ENCODE data around the gene TSC22D2. TPM values are rescaled to one million over a fixed set of nuclear protein-coding genes. Genes with fewer than 3 reads are reported as not detected.

TSC22D2 gene
- total and polyA plus RNA-seq, 11 donors, result 11.5 to 55.8 (median 22.6) TPM

DNA sequence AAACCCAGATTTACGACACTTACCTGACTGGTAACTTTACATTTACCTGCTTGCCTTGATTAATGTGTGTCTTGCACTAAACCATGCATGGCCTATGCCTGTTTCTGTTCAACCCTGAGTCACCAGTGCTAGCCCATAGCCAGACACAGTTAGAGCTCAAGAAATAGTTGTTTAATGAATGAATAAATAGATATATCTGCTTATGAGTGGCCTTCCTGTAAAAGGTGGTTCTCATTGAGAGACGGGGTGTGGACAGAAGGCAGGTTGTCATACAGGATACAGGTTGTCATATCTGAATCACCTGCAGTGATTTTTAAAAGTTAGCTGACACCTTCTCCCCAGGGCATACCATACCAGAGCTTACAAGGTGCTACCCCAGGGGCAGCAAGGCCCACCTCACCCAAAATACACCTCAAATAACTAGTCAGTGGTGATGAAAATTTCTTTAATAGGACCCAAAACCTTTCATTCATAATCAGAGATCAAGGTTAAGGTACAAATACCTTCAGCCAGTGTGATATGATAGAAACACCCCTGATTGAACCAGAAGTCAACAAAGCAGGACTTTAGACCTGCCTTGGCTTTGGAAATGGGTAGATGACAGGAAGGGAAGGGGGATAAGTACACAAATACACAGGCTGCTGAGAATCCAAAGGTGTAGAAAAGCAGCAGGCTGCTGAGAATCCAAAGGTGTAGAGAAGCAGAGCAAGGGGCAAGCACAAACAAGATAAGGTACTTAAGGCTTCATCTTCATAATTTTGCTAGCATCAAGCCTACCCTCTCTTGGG lies 45.4 kb upstream of the TSC22D2 start:
- H3K4me3 ChIP-seq, result no peak overlapping the region
- TF ChIP-seq, protein P1, sequence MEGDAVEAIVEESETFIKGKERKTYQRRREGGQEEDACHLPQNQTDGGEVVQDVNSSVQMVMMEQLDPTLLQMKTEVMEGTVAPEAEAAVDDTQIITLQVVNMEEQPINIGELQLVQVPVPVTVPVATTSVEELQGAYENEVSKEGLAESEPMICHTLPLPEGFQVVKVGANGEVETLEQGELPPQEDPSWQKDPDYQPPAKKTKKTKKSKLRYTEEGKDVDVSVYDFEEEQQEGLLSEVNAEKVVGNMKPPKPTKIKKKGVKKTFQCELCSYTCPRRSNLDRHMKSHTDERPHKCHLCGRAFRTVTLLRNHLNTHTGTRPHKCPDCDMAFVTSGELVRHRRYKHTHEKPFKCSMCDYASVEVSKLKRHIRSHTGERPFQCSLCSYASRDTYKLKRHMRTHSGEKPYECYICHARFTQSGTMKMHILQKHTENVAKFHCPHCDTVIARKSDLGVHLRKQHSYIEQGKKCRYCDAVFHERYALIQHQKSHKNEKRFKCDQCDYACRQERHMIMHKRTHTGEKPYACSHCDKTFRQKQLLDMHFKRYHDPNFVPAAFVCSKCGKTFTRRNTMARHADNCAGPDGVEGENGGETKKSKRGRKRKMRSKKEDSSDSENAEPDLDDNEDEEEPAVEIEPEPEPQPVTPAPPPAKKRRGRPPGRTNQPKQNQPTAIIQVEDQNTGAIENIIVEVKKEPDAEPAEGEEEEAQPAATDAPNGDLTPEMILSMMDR (IDR thresholded peaks at IDR 0.05), result no peak
- no peak for TF ChIP-seq POLR2A (IDR thresholded peaks at IDR 0.05)
- H3K4me1 ChIP-seq, result no peaks in the 10 kb centered on the region
- DNase-seq (no peak), ATAC-seq (no peak)
- H3K27ac ChIP-seq, result no peak overlapping the region
- intact Hi-C loops (cut with DNase I), result no loop called here
- 97 to 100% (median 98%) methylated on average over 2 of the region's 2 CpGs for WGBS, 4 donors
- H3K9me3 ChIP-seq, result no peaks in the 10 kb centered on the region
- H3K36me3 ChIP-seq, result no peaks in the 10 kb centered on the region
- no peaks in the 10 kb centered on the region for H3K27me3 ChIP-seq

DNA sequence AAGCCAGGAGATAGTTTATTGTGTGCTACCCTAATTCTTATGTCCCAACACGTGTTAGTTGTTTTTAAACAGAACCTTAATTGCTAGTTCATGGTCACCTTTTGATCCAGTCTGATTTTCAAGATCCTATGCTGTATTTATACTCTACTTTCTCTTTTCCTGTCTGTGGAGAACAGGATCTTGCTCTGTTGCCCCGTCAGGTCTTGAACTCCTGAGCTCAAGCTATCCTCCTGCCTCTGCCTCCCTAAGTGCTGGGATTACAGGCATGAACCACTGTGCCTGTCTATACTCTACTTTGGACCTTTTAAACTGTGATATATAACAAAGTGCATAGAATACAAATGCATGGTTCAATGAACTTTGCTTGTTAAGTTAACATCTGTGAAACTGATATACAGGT lies 44.7 kb upstream of the TSC22D2 start:
- Histone ChIP-seq H3K9me3 (no peaks in the 10 kb centered on the region), H3K4me3 (no peak overlapping the region), H3K4me1 (no peaks in the 10 kb centered on the region), H3K27me3 (no peaks in the 10 kb centered on the region), H3K27ac (no peak overlapping the region), H3K36me3 (no peaks in the 10 kb centered on the region)
- DNase-seq (no peak), ATAC-seq (no peak)
- TF ChIP-seq, protein P1 (IDR thresholded peaks at IDR 0.05), result no peak
- no peak for TF ChIP-seq POLR2A (IDR thresholded peaks at IDR 0.05)
- 87 to 94% (median 91%) methylated on average over 2 of the region's 2 CpGs for WGBS, 4 donors
- intact Hi-C loops (cut with DNase I), result no loop called here

DNA sequence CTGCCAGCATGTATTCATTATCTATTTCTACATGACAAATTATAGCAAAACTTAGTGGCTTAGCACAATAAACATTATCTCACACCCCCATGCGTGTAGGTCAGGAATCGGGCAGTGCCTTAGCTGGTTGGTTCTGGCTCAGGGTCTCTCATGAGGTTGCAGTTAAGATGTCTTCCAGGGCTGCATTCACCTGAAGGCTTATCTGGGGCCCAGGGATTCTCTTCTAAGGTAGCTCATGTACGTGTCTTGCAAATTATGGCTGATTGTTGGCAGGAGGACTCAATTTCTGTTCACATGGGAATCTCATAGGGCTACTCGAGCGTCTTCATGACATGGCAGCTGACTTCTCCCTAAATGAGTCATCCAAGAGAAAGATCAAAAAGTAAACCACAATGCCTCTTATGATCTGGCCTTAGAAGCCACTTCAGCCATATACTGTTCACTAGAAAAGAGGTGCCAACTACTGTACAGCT lies 42.9 kb upstream of the TSC22D2 start:
- no peak overlapping the region for H3K4me3 ChIP-seq
- no peaks in the 10 kb centered on the region for H3K36me3 ChIP-seq
- ATAC-seq, result no peak
- peaks cover 0 to 8% (median 0%) of the 10 kb centered on the region in 12 donors for H3K4me1 ChIP-seq
- WGBS, 4 donors, result 79 to 94% (median 83%) methylated on average over 5 of the region's 5 CpGs
- TF ChIP-seq, protein P1 (IDR thresholded peaks at IDR 0.05), result no peak
- no peak for TF ChIP-seq POLR2A (IDR thresholded peaks at IDR 0.05)
- intact Hi-C loops (cut with DNase I), result no loop called here
- H3K27me3 ChIP-seq, result no peaks in the 10 kb centered on the region
- DNase-seq, result no peak
- H3K27ac ChIP-seq, result no peak overlapping the region
- no peaks in the 10 kb centered on the region for H3K9me3 ChIP-seq

DNA sequence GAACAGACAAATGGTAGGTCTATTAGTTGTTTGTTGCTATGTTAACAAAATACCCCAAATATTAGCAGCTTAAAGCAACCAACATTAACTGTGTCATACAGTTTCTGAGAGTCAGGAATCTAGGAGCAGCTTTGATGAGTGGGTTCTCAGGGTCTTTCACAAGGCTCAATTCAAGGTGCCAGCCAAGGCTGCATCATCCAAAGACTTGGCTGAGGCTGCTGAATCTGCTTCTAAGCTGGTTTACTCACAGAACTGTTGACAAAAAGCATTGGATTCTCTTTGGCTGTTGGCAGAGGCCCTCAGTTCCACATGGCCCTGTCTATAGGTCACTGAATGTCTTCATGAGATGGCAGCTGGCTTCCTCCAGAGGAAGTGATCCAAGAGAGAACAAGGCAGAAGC lies 40.3 kb upstream of the TSC22D2 start:
- Histone ChIP-seq H3K4me1 (peaks cover 6 to 32% (median 19%) of the 10 kb centered on the region in 12 donors), H3K27ac (no peak overlapping the region), H3K36me3 (no peaks in the 10 kb centered on the region), H3K4me3 (no peak overlapping the region), H3K27me3 (no peaks in the 10 kb centered on the region), H3K9me3 (no peaks in the 10 kb centered on the region)
- TF ChIP-seq POLR2A (IDR thresholded peaks at IDR 0.05), result no peak
- TF ChIP-seq, protein P1 (IDR thresholded peaks at IDR 0.05), result no peak
- ATAC-seq (no peak), DNase-seq (no peak)
- intact Hi-C loops (cut with DNase I), result no loop called here
